Measurements from ENCODE around the gene GNE.

DNA sequence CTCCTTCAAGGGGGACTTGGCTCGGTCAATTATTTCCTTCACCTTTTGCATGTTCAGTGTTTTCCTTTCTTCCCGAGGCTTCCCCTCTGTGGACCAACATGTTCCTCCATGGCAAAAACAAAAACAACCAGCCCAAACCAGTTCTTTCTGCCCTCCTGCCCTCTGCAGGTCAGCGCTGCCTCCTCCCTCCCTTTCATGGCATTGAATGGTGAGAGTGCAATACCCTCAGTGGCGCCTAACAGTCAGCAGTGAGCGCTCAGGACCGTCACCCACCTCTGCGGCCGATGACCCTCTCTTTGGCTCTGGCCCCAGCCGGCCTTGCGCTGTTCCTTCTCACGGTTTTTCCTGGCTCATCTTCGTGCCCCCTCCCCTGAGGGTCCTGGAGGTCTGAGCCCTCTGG, 34.4 kb upstream of the GNE start:
- no peak for TF ChIP-seq EZH2 (IDR thresholded peaks at IDR 0.05)
- TF ChIP-seq, protein P1, sequence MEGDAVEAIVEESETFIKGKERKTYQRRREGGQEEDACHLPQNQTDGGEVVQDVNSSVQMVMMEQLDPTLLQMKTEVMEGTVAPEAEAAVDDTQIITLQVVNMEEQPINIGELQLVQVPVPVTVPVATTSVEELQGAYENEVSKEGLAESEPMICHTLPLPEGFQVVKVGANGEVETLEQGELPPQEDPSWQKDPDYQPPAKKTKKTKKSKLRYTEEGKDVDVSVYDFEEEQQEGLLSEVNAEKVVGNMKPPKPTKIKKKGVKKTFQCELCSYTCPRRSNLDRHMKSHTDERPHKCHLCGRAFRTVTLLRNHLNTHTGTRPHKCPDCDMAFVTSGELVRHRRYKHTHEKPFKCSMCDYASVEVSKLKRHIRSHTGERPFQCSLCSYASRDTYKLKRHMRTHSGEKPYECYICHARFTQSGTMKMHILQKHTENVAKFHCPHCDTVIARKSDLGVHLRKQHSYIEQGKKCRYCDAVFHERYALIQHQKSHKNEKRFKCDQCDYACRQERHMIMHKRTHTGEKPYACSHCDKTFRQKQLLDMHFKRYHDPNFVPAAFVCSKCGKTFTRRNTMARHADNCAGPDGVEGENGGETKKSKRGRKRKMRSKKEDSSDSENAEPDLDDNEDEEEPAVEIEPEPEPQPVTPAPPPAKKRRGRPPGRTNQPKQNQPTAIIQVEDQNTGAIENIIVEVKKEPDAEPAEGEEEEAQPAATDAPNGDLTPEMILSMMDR (IDR thresholded peaks at IDR 0.05) = no peak
- TF ChIP-seq EZH2phosphoT487 (IDR thresholded peaks at IDR 0.05) = no peak

All from neural progenitor cell (in vitro differentiated cells).